ENCODE data around the gene ADCYAP1R1. TPM values are rescaled to one million over a fixed set of nuclear protein-coding genes. Genes with fewer than 3 reads are reported as not detected.

ADCYAP1R1 gene
- total and polyA plus RNA-seq, 8 donors: 0.87 to 2.4 (median 1.4) TPM

DNA sequence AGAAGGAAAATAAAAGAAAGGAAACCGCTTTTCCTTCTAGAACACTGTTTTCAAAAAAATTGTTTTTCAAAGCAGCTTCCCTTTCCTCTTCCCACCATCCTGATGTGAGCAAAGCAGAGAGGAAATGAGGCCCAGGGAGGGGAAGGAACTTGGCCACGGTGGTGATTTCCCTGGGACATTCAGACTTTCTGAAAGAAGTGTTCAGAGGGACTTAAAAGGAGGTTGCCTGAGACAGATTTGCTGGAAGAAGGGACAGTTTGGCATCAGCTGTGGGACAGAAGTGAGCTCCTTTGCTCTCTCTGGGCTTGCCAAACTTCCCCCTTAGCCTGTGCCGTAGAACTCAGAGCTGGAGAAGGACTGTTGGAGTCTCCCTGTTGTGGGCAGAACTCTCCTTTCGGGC, 30.3 kb downstream of the ADCYAP1R1 start:
- DNase-seq (peak in 2 of 4 donors; percentile 3 to 33), ATAC-seq (no peak)
- no peak for TF ChIP-seq CTCF (IDR thresholded peaks at IDR 0.05)
- Histone ChIP-seq H3K4me1 (peaks cover 0 to 11% of the 10 kb centered on the region in 2 donors), H3K4me3 (no peak overlapping the region), H3K27ac (peak overlapping the region in 1 of 2 donors; percentile 37), H3K9me3 (no peaks in the 10 kb centered on the region), H3K27me3 (peaks cover 0 to 10% of the 10 kb centered on the region in 2 donors), H3K36me3 (no peaks in the 10 kb centered on the region)
- intact Hi-C loops (cut with DNase I): no loop called here

- intact Hi-C loops (cut with DNase I): no loop called here
- peaks cover 0 to 10% of the 10 kb centered on the region in 2 donors for H3K27me3 ChIP-seq
- H3K4me3 ChIP-seq: no peak overlapping the region
- no peaks in the 10 kb centered on the region for H3K9me3 ChIP-seq
- peaks cover 0 to 11% of the 10 kb centered on the region in 2 donors for H3K4me1 ChIP-seq
- ATAC-seq: no peak
- no peaks in the 10 kb centered on the region for H3K36me3 ChIP-seq
- no peak overlapping the region for H3K27ac ChIP-seq
- no peak for TF ChIP-seq CTCF (IDR thresholded peaks at IDR 0.05)
- DNase-seq: no peak
Observed at GRCh38 chr7:31083210-31083786, 31.2 kb downstream of the ADCYAP1R1 start.

GRCh38 chr7:31084226-31084625, 32.1 kb downstream of the ADCYAP1R1 start:
- ATAC-seq (no peak), DNase-seq (no peak)
- H3K27ac ChIP-seq: no peak overlapping the region
- no peaks in the 10 kb centered on the region for H3K9me3 ChIP-seq
- peaks cover 0 to 7% of the 10 kb centered on the region in 2 donors for H3K27me3 ChIP-seq
- no peaks in the 10 kb centered on the region for H3K36me3 ChIP-seq
- no peak overlapping the region for H3K4me3 ChIP-seq
- intact Hi-C loops (cut with DNase I): no loop called here
- no peak for TF ChIP-seq CTCF (IDR thresholded peaks at IDR 0.05)
- H3K4me1 ChIP-seq: peaks cover 0 to 11% of the 10 kb centered on the region in 2 donors

DNA sequence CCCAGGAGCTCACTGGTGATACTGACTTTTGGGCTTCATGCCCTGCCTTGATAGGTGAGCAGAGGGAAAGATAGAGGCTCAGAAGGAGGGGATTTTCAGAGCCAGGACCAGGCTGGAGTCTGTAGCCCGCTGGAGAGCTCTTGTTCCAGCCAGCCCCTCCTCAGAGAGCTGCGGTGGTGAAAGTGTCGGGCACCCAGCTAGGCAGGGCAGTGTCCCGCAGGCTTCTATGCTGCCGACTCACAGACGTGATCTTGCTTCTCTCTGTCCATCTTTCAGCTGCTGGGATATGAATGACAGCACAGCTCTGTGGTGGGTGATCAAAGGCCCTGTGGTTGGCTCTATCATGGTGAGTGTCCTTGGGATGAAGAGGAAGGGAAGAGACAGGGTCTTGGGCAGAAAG, 35.2 kb downstream of the ADCYAP1R1 start:
- no peaks in the 10 kb centered on the region for H3K36me3 ChIP-seq
- DNase-seq (peak in 1 of 4 donors; percentile 8), ATAC-seq (no peak)
- peaks cover 0 to 7% of the 10 kb centered on the region in 2 donors for H3K4me1 ChIP-seq
- intact Hi-C loops (cut with DNase I): no loop called here
- H3K9me3 ChIP-seq: no peaks in the 10 kb centered on the region
- H3K27ac ChIP-seq: no peak overlapping the region
- no peak for TF ChIP-seq CTCF (IDR thresholded peaks at IDR 0.05)
- H3K27me3 ChIP-seq: no peaks in the 10 kb centered on the region
- no peak overlapping the region for H3K4me3 ChIP-seq

DNA sequence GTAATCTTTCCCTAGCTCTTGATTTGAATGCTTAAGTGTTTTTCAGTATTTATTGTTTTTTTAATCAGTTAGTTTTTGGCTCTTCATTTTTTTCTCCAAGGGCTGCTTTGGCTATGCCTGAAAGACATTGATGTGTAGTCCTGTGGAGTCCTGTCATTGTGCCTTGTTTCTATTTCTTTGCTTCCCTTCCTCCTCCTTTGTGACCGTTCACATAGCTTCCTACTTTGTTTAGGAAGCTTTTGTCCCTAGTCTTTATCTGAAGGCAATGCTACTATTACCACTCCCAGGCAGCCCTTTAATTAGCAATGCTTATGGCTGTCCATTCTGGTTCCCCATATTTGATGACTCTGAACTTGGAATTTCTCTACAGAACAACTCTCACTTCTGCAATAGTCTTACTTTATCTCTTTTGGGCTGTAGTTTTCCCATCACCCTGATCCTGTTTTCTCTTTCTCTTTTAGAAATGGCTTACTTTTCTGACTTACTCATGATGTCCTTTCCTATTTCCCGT, 39.9 kb downstream of the ADCYAP1R1 start:
- no peak overlapping the region for H3K4me3 ChIP-seq
- H3K4me1 ChIP-seq: no peaks in the 10 kb centered on the region
- no peak for ATAC-seq
- no peak for DNase-seq
- H3K9me3 ChIP-seq: no peaks in the 10 kb centered on the region
- H3K27me3 ChIP-seq: peaks cover 0 to 7% of the 10 kb centered on the region in 2 donors
- H3K36me3 ChIP-seq: no peaks in the 10 kb centered on the region
- no peak for TF ChIP-seq CTCF (IDR thresholded peaks at IDR 0.05)
- intact Hi-C loops (cut with DNase I): no loop called here
- no peak overlapping the region for H3K27ac ChIP-seq
